Measurements from ENCODE around the gene ANK3. TPM values are rescaled to one million over a fixed set of nuclear protein-coding genes. Genes with fewer than 3 reads are reported as not detected.

The ANK3 gene
- total RNA-seq, 1 experiment from 2014 or later, result 69.6 TPM

DNA sequence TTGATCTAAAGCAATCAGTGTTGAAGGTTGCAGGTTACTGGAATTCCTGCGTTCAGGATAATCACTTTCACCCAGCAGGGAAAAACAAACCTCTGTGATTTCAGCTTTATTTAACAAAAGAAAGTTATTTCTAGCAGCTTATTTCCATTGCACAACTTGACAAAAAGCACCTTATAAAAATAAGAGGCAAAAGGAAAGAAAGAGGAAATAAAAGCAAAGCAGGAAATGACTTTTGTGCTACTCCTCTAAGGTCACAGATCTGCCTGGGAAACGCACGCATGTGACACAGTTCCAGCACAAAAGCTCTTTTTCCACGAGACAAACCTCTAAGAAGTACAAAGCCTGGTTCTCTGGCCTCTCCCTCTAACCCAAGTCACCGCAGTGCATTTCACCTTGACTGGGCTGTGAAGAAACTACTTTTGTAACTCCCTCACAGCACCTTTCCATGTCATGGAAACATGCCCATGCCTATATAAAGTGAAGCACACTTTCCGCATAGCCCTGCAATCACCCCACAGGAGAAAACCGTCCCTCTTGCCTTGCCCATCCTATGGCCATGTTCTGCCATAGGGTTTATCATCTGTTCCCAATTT, 870 bp downstream of the ANK3 start:
- H3K27me3 Mint-ChIP-seq (ENCODE audit: low read depth), result peaks cover 17% of the 10 kb centered on the region
- no peaks in the 10 kb centered on the region for H3K9me3 Mint-ChIP-seq
- no peak overlapping the region for H3K4me3 Mint-ChIP-seq
- CTCF ChIA-PET, result interaction anchor here (1.5 to 1.7 kb wide), 2 partner anchors 53 to 89 kb away, joined by 3 to 4 read pairs; no protein-coding TSS in a partner anchor
- DNase-seq (ENCODE audit: low spot score), result no peak
- TF ChIP-seq JUN (CRISPR knock-in tag; IDR thresholded peaks at IDR 0.05) (no peak), NFYB (CRISPR knock-in tag; conservative IDR thresholded peaks at IDR 0.05; ENCODE audit: low read depth) (no peak), ZNF416 (CRISPR knock-in tag; IDR thresholded peaks at IDR 0.05) (no peak), RORB (CRISPR knock-in tag; IDR thresholded peaks at IDR 0.05) (no peak), SOX15 (CRISPR knock-in tag; IDR thresholded peaks at IDR 0.05) (no peak), NR1H2 (CRISPR knock-in tag; IDR thresholded peaks at IDR 0.05) (no peak), CBFB (CRISPR knock-in tag; IDR thresholded peaks at IDR 0.05; ENCODE audit: low read depth) (no peak), IRF2 (CRISPR knock-in tag; IDR thresholded peaks at IDR 0.05; ENCODE audit: borderline replicate concordance, low read depth) (no peak), RELA (CRISPR knock-in tag; IDR thresholded peaks at IDR 0.05; ENCODE audit: borderline replicate concordance) (no peak), ZNF219 (CRISPR knock-in tag; IDR thresholded peaks at IDR 0.05; ENCODE audit: borderline replicate concordance) (no peak), SMAD4 (CRISPR knock-in tag; IDR thresholded peaks at IDR 0.05) (no peak)
- TF ChIP-seq, protein P1, sequence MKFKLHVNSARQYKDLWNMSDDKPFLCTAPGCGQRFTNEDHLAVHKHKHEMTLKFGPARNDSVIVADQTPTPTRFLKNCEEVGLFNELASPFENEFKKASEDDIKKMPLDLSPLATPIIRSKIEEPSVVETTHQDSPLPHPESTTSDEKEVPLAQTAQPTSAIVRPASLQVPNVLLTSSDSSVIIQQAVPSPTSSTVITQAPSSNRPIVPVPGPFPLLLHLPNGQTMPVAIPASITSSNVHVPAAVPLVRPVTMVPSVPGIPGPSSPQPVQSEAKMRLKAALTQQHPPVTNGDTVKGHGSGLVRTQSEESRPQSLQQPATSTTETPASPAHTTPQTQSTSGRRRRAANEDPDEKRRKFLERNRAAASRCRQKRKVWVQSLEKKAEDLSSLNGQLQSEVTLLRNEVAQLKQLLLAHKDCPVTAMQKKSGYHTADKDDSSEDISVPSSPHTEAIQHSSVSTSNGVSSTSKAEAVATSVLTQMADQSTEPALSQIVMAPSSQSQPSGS (CRISPR knock-in tag; IDR thresholded peaks at IDR 0.05; ENCODE audit: borderline replicate concordance, low read depth), result no peak
- TF ChIP-seq, protein P2, sequence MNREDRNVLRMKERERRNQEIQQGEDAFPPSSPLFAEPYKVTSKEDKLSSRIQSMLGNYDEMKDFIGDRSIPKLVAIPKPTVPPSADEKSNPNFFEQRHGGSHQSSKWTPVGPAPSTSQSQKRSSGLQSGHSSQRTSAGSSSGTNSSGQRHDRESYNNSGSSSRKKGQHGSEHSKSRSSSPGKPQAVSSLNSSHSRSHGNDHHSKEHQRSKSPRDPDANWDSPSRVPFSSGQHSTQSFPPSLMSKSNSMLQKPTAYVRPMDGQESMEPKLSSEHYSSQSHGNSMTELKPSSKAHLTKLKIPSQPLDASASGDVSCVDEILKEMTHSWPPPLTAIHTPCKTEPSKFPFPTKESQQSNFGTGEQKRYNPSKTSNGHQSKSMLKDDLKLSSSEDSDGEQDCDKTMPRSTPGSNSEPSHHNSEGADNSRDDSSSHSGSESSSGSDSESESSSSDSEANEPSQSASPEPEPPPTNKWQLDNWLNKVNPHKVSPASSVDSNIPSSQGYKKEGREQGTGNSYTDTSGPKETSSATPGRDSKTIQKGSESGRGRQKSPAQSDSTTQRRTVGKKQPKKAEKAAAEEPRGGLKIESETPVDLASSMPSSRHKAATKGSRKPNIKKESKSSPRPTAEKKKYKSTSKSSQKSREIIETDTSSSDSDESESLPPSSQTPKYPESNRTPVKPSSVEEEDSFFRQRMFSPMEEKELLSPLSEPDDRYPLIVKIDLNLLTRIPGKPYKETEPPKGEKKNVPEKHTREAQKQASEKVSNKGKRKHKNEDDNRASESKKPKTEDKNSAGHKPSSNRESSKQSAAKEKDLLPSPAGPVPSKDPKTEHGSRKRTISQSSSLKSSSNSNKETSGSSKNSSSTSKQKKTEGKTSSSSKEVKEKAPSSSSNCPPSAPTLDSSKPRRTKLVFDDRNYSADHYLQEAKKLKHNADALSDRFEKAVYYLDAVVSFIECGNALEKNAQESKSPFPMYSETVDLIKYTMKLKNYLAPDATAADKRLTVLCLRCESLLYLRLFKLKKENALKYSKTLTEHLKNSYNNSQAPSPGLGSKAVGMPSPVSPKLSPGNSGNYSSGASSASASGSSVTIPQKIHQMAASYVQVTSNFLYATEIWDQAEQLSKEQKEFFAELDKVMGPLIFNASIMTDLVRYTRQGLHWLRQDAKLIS (CRISPR knock-in tag; IDR thresholded peaks at IDR 0.05; ENCODE audit: borderline replicate concordance), result no peak
- TF ChIP-seq, protein P3, sequence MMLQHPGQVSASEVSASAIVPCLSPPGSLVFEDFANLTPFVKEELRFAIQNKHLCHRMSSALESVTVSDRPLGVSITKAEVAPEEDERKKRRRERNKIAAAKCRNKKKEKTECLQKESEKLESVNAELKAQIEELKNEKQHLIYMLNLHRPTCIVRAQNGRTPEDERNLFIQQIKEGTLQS (CRISPR knock-in tag; conservative IDR thresholded peaks at IDR 0.05), result no peak
- TF ChIP-seq, protein P4, sequence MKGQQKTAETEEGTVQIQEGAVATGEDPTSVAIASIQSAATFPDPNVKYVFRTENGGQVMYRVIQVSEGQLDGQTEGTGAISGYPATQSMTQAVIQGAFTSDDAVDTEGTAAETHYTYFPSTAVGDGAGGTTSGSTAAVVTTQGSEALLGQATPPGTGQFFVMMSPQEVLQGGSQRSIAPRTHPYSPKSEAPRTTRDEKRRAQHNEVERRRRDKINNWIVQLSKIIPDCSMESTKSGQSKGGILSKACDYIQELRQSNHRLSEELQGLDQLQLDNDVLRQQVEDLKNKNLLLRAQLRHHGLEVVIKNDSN (CRISPR knock-in tag; IDR thresholded peaks at IDR 0.05), result no peak
- TF ChIP-seq, protein P5, sequence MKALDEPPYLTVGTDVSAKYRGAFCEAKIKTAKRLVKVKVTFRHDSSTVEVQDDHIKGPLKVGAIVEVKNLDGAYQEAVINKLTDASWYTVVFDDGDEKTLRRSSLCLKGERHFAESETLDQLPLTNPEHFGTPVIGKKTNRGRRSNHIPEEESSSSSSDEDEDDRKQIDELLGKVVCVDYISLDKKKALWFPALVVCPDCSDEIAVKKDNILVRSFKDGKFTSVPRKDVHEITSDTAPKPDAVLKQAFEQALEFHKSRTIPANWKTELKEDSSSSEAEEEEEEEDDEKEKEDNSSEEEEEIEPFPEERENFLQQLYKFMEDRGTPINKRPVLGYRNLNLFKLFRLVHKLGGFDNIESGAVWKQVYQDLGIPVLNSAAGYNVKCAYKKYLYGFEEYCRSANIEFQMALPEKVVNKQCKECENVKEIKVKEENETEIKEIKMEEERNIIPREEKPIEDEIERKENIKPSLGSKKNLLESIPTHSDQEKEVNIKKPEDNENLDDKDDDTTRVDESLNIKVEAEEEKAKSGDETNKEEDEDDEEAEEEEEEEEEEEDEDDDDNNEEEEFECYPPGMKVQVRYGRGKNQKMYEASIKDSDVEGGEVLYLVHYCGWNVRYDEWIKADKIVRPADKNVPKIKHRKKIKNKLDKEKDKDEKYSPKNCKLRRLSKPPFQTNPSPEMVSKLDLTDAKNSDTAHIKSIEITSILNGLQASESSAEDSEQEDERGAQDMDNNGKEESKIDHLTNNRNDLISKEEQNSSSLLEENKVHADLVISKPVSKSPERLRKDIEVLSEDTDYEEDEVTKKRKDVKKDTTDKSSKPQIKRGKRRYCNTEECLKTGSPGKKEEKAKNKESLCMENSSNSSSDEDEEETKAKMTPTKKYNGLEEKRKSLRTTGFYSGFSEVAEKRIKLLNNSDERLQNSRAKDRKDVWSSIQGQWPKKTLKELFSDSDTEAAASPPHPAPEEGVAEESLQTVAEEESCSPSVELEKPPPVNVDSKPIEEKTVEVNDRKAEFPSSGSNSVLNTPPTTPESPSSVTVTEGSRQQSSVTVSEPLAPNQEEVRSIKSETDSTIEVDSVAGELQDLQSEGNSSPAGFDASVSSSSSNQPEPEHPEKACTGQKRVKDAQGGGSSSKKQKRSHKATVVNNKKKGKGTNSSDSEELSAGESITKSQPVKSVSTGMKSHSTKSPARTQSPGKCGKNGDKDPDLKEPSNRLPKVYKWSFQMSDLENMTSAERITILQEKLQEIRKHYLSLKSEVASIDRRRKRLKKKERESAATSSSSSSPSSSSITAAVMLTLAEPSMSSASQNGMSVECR (CRISPR knock-in tag; IDR thresholded peaks at IDR 0.05; ENCODE audit: borderline replicate concordance), result no peak
- H3K36me3 Mint-ChIP-seq, result no peaks in the 10 kb centered on the region
- H3K27ac Mint-ChIP-seq, result no peak overlapping the region; the same call in 1 of the 2 replicates
- ATAC-seq, result peak; percentile 20; the same call in 1 of the 2 replicates
- H3K4me1 Mint-ChIP-seq, result peaks cover 32% of the 10 kb centered on the region
- POLR2A ChIA-PET, result no interaction called here

All from WTC11 (cell line).